CD14-positive monocyte (primary cell): ENCODE results near the gene FEM1C. TPM values are rescaled to one million over a fixed set of nuclear protein-coding genes. Genes with fewer than 3 reads are reported as not detected.

Source experiments
- DNase-seq, 3 donors: peaks; one replicate each; pipeline ENCODE4 v3.0.0-alpha.2; 2011 to 2022
- H2AFZ ChIP-seq: 2 replicates; pipeline ENCODE4 v1.6.0; 2012; ENCODE audit warnings: mild to moderate bottlenecking, low read depth, low read length, inconsistent platforms; ENCODE audit not compliant: insufficient read depth, poor library complexity, severe bottlenecking
- H3K27ac ChIP-seq, 2 donors: 1 replicate in 1 of 2; 2 replicates in 1 of 2; pipeline ENCODE4 v1.5.1; 2012 to 2013; ENCODE audit warnings: low read length in 2 of 2, control low read depth in 1 of 2, inconsistent platforms in 1 of 2, low read depth in 1 of 2, mild to moderate bottlenecking in 1 of 2
- H3K27me3 ChIP-seq, 2 donors: one replicate each; pipeline versions ENCODE4 v1.6.0 to v1.6.1; 2011 to 2013; ENCODE audit warnings: low read length in 2 of 2; ENCODE audit not compliant: control insufficient read depth in 2 of 2, insufficient read depth in 2 of 2
- H3K36me3 ChIP-seq, 2 donors: replicated peaks in 1 of 2; 1 replicate in 1 of 2; 2 replicates in 1 of 2; pipeline versions ENCODE4 v1.5.1 to v1.6.1; 2012 to 2013; ENCODE audit warnings: low read length in 2 of 2, control low read depth in 1 of 2, inconsistent platforms in 1 of 2, mild to moderate bottlenecking in 1 of 2; ENCODE audit not compliant: insufficient read depth in 2 of 2, control insufficient read depth in 1 of 2
- H3K4me1 ChIP-seq, 2 donors: 1 replicate in 1 of 2; 2 replicates in 1 of 2; pipeline versions ENCODE4 v1.5.1 to v1.6.1; 2012 to 2013; ENCODE audit warnings: low read length in 2 of 2, control low read depth in 1 of 2, inconsistent platforms in 1 of 2, mild to moderate bottlenecking in 1 of 2, moderate library complexity in 1 of 2; ENCODE audit not compliant: insufficient read depth in 2 of 2, control insufficient read depth in 1 of 2
- H3K4me2 ChIP-seq: replicated peaks from 2 replicates; pipeline ENCODE3; 2012; ENCODE audit warnings: low read length, moderate library complexity, mild to moderate bottlenecking; ENCODE audit not compliant: poor library complexity, severe bottlenecking; ENCODE audit errors: extremely low read depth
- H3K4me3 ChIP-seq, 3 experiments: fragments of 200-600 bp in 1 of 3; sonication (generic) in 1 of 3; replicated peaks in 1 of 3; 1 replicate in 2 of 3; 2 replicates in 1 of 3; pipeline ENCODE4 v1.5.1; 2011 to 2013; ENCODE audit warnings: low read length in 3 of 3, mild to moderate bottlenecking in 3 of 3, control low read depth in 2 of 3, low read depth in 2 of 3, inconsistent platforms in 1 of 3, moderate library complexity in 1 of 3
- H3K79me2 ChIP-seq: 2 replicates; pipeline ENCODE4 v1.6.0; 2012; ENCODE audit warnings: mild to moderate bottlenecking, control low read depth, inconsistent platforms, low read length, moderate library complexity; ENCODE audit not compliant: insufficient read depth
- H3K9ac ChIP-seq: 2 replicates; pipeline ENCODE4 v1.6.0; 2017; ENCODE audit warnings: low read length, mild to moderate bottlenecking; ENCODE audit not compliant: insufficient read depth, poor library complexity, severe bottlenecking
- H3K9me3 ChIP-seq, 2 donors: replicated peaks in 1 of 2; 1 replicate in 1 of 2; 2 replicates in 1 of 2; pipeline versions ENCODE4 v1.5.1 to v1.6.1; 2012 to 2013; ENCODE audit warnings: low read length in 2 of 2, control low read depth in 1 of 2; ENCODE audit not compliant: control insufficient read depth in 1 of 2, insufficient read depth in 1 of 2
- H4K20me1 ChIP-seq: 2 replicates; pipeline ENCODE4 v1.6.0; 2012; ENCODE audit warnings: mild to moderate bottlenecking, low read length, control low read depth, moderate library complexity; ENCODE audit not compliant: insufficient read depth
- H3K27ac Mint-ChIP-seq, 7 donors: one replicate each; pipeline ENCODE4 v1.8.0; 2020; ENCODE audit warnings: mild to moderate bottlenecking in 7 of 7, mixed read lengths in 7 of 7, moderate library complexity in 6 of 7, inconsistent platforms in 2 of 7
- H3K27me3 Mint-ChIP-seq, 3 donors: one replicate each; pipeline ENCODE4 v1.8.0; 2021 to 2022; ENCODE audit warnings: low read depth in 3 of 3, mild to moderate bottlenecking in 3 of 3, mixed read lengths in 3 of 3, moderate library complexity in 3 of 3, inconsistent platforms in 1 of 3
- H3K36me3 Mint-ChIP-seq, 2 donors: one replicate each; pipeline ENCODE4 v1.8.0; 2020; ENCODE audit warnings: mixed read lengths in 2 of 2, inconsistent platforms in 1 of 2, mild to moderate bottlenecking in 1 of 2
- H3K4me1 Mint-ChIP-seq: one replicate; pipeline ENCODE4 v1.8.0; 2020; ENCODE audit warnings: mild to moderate bottlenecking, mixed read lengths
- H3K4me3 Mint-ChIP-seq, 2 donors: one replicate each; pipeline ENCODE4 v1.8.0; 2020; ENCODE audit warnings: mild to moderate bottlenecking in 2 of 2, mixed read lengths in 2 of 2, moderate library complexity in 1 of 2
- H3K9me3 Mint-ChIP-seq, 7 donors: one replicate each; pipeline ENCODE4 v1.8.0; 2020 to 2022; ENCODE audit warnings: mixed read lengths in 7 of 7, mild to moderate bottlenecking in 6 of 7, moderate library complexity in 6 of 7, inconsistent platforms in 2 of 7
- WGBS: methylation state at CpG from one replicate; pipeline ENCODE4 v1.1.5; 2013; ENCODE audit warnings: missing lambda C conversion rate; ENCODE audit not compliant: insufficient coverage; 5-methylcytosine and 5-hydroxymethylcytosine counted together
- intact Hi-C, 2 donors: fragments of 100-400 bp; cut with micrococcal nuclease; formaldehyde crosslinking; loops; one replicate each; pipeline versions ENCODE4 v1.15.0 to v1.15.1; 2023
- polyA plus RNA-seq, 3 donors: library from polyadenylated mRNA; depleted of rRNA in 1 of 3; unstranded in 2 of 3; stranded (reverse) in 1 of 3; fragments of 300-500 nt in 2 of 3; fragments of >200 nt in 1 of 3; fragmentation: Illumina TruSeq in 2 of 3; gene quantifications; 1 replicate in 2 of 3; 2 replicates in 1 of 3; pipeline ENCODE4 v1.2.3, GENCODE V29; 2012 to 2021
- TF ChIP-seq, protein P1 (sequence below): fragments of 200-600 bp; IDR thresholded peaks from one replicate; pipeline ENCODE4 v1.8.0; 2022; ENCODE audit warnings: antibody characterized with exemption, mild to moderate bottlenecking

FEM1C gene
- polyA plus RNA-seq, 3 donors: 2.5 to 18.2 (median 2.6) TPM

DNA sequence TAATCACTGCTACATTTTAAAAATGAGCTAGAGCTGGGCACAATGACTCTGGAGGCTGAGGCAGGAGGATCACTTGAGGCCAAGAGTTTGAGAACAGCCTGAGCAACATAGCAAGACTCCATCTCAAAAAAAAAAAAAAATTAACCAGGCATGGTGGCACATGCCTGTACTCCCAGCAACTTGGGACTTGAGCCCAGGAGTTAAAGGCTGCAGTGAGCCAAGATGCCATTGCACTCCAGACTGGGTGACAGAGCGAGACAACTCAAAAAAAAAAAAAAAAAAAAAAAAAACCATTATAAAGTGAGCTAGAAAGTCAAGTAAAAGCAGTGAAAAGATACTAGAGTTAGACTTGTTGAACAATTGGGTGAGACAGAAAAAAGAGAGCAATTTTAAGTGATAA is 28.2 kb downstream of the FEM1C start:
- no CpG with 5 or more reads among the region's 1 CpG for WGBS
- H3K4me1 Mint-ChIP-seq: no peaks in the 10 kb centered on the region
- no peaks in the 10 kb centered on the region for H3K27me3 ChIP-seq
- peaks cover 6% of the 10 kb centered on the region for H3K79me2 ChIP-seq
- TF ChIP-seq, protein P1, sequence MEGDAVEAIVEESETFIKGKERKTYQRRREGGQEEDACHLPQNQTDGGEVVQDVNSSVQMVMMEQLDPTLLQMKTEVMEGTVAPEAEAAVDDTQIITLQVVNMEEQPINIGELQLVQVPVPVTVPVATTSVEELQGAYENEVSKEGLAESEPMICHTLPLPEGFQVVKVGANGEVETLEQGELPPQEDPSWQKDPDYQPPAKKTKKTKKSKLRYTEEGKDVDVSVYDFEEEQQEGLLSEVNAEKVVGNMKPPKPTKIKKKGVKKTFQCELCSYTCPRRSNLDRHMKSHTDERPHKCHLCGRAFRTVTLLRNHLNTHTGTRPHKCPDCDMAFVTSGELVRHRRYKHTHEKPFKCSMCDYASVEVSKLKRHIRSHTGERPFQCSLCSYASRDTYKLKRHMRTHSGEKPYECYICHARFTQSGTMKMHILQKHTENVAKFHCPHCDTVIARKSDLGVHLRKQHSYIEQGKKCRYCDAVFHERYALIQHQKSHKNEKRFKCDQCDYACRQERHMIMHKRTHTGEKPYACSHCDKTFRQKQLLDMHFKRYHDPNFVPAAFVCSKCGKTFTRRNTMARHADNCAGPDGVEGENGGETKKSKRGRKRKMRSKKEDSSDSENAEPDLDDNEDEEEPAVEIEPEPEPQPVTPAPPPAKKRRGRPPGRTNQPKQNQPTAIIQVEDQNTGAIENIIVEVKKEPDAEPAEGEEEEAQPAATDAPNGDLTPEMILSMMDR: no peak
- intact Hi-C loops: no loop called here
- H2AFZ ChIP-seq: no peak overlapping the region
- H3K27ac ChIP-seq: no peak overlapping the region
- DNase-seq: no peak
- H3K9me3 Mint-ChIP-seq: peaks cover 0 to 6% (median 4%) of the 10 kb centered on the region in 7 donors
- H3K27ac Mint-ChIP-seq: peak overlapping the region in 1 of 7 donors; percentile 63
- H3K36me3 ChIP-seq: peaks cover 4 to 15% of the 10 kb centered on the region in 2 donors
- H3K4me1 ChIP-seq: no peaks in the 10 kb centered on the region
- H3K9me3 ChIP-seq: peaks cover 0 to 3% of the 10 kb centered on the region in 2 donors
- no peak overlapping the region for H3K4me3 Mint-ChIP-seq
- H3K36me3 Mint-ChIP-seq: peaks cover 6 to 25% of the 10 kb centered on the region in 2 donors
- no peak overlapping the region for H3K9ac ChIP-seq
- H3K4me2 ChIP-seq: no peak overlapping the region
- no peak overlapping the region for H3K4me3 ChIP-seq
- no peaks in the 10 kb centered on the region for H3K27me3 Mint-ChIP-seq
- H4K20me1 ChIP-seq: peaks cover 8% of the 10 kb centered on the region

GRCh38 chr5:115514220-115514619 is 30.4 kb downstream of the FEM1C start:
- H3K27ac Mint-ChIP-seq: peak overlapping the region in 1 of 7 donors; percentile 48

More at GRCh38 chr5:115514220-115514619, 30.4 kb downstream of the FEM1C start:
- no peaks in the 10 kb centered on the region for H3K27me3 ChIP-seq
- H2AFZ ChIP-seq: no peak overlapping the region
- no peaks in the 10 kb centered on the region for H3K4me1 ChIP-seq
- Mint-ChIP-seq H3K36me3 (peaks cover 2 to 9% of the 10 kb centered on the region in 2 donors), H3K9me3 (peaks cover 0 to 6% (median 4%) of the 10 kb centered on the region in 7 donors), H3K4me1 (no peaks in the 10 kb centered on the region), H3K27me3 (no peaks in the 10 kb centered on the region), H3K4me3 (no peak overlapping the region)
- peaks cover 0 to 3% of the 10 kb centered on the region in 2 donors for H3K9me3 ChIP-seq
- H3K9ac ChIP-seq: no peak overlapping the region
- TF ChIP-seq, protein P1: no peak
- 93% methylated on average over 5 of the region's 5 CpGs for WGBS
- H3K4me3 ChIP-seq: no peak overlapping the region
- H3K4me2 ChIP-seq: no peak overlapping the region
- peaks cover under 1 to 2% of the 10 kb centered on the region in 2 donors for H3K36me3 ChIP-seq
- no peaks in the 10 kb centered on the region for H4K20me1 ChIP-seq
- no peak overlapping the region for H3K27ac ChIP-seq
- intact Hi-C loops: no loop called here
- no peak for DNase-seq
- H3K79me2 ChIP-seq: no peaks in the 10 kb centered on the region
